OCI-LY1 (cell line): ENCODE results near the gene GMPR.

Source experiments
- H2AFZ ChIP-seq: fragments of 200-600 bp; sonication (generic), shearing (Covaris generic); 2 replicates; pipeline ENCODE4 v1.6.0; 2014; ENCODE audit warnings: antibody characterized with exemption, mild to moderate bottlenecking, low read length
- H3F3A ChIP-seq: fragments of 200-600 bp; sonication (generic), shearing (Covaris generic); 2 replicates; pipeline ENCODE4 v1.6.0; 2014; ENCODE audit warnings: mild to moderate bottlenecking, antibody characterized with exemption, low read length, moderate library complexity; ENCODE audit not compliant: insufficient read depth
- H3K27ac ChIP-seq: fragments of 200-600 bp; sonication (generic); 2 replicates; pipeline ENCODE4 v1.5.1; 2014; ENCODE audit warnings: low read length, mixed run types, mild to moderate bottlenecking, low read depth; ENCODE audit not compliant: poor library complexity, severe bottlenecking
- H3K27me3 ChIP-seq: fragments of 200-600 bp; sonication (generic); 2 replicates; pipeline ENCODE4 v1.6.0; 2014; ENCODE audit warnings: antibody characterized with exemption, mild to moderate bottlenecking, low read length, moderate library complexity; ENCODE audit not compliant: insufficient read depth
- H3K36me3 ChIP-seq: fragments of 200-600 bp; sonication (generic); 2 replicates; pipeline ENCODE4 v1.6.1; 2014; ENCODE audit warnings: mild to moderate bottlenecking, antibody characterized with exemption, low read length, moderate library complexity, mixed read lengths; ENCODE audit not compliant: insufficient read depth
- H3K4me1 ChIP-seq: fragments of 200-600 bp; sonication (generic); 2 replicates; pipeline ENCODE4 v1.5.1; 2014; ENCODE audit warnings: mild to moderate bottlenecking, low read length, moderate library complexity; ENCODE audit not compliant: insufficient read depth, severe bottlenecking
- H3K4me2 ChIP-seq: fragments of 200-600 bp; sonication (generic), shearing (Covaris generic); 2 replicates; pipeline ENCODE4 v1.6.1; 2014; ENCODE audit warnings: low read length
- H3K4me3 ChIP-seq: fragments of 200-600 bp; sonication (generic); 2 replicates; pipeline ENCODE4 v1.5.1; 2014; ENCODE audit warnings: low read length, low read depth, mild to moderate bottlenecking, mixed read lengths; ENCODE audit not compliant: poor library complexity, severe bottlenecking
- H3K79me2 ChIP-seq: fragments of 200-600 bp; shearing (Covaris generic); 2 replicates; pipeline ENCODE4 v1.6.1; 2016; ENCODE audit warnings: mixed run types, low read length, mixed read lengths; ENCODE audit not compliant: insufficient read depth
- H3K9ac ChIP-seq: fragments of 200-600 bp; sonication (generic), shearing (Covaris generic); 2 replicates; pipeline ENCODE4 v1.6.1; 2014; ENCODE audit warnings: mild to moderate bottlenecking, low read length, mixed read lengths
- H3K9me2 ChIP-seq: fragments of 200-600 bp; sonication (generic), shearing (Covaris generic); 2 replicates; pipeline ENCODE4 v1.6.1; 2014; ENCODE audit warnings: low read depth, mild to moderate bottlenecking, low read length, mixed read lengths
- H3K9me3 ChIP-seq: fragments of 200-600 bp; shearing (Covaris generic); 2 replicates; pipeline ENCODE4 v1.6.1; 2014; ENCODE audit warnings: low read length, mixed read lengths
- H4K20me1 ChIP-seq: fragments of 200-600 bp; sonication (generic), shearing (Covaris generic); 2 replicates; pipeline ENCODE4 v1.6.0; 2016; ENCODE audit warnings: mild to moderate bottlenecking, low read length; ENCODE audit not compliant: insufficient read depth
- EZH2 ChIP-seq: fragments of 200-600 bp; sonication (generic), shearing (Covaris generic); IDR thresholded peaks from 2 replicates; pipeline ENCODE4 v1.8.0; 2017; ENCODE audit warnings: borderline replicate concordance, mixed run types, mild to moderate bottlenecking, antibody characterized with exemption, low read length, moderate library complexity, mixed read lengths
- TF ChIP-seq, protein P1 (sequence below): fragments of 200-600 bp; sonication (generic), shearing (Covaris generic); IDR thresholded peaks from 2 replicates; pipeline ENCODE4 v1.5.1; 2017; ENCODE audit warnings: mild to moderate bottlenecking, antibody characterized with exemption, low read length, moderate library complexity, mixed read lengths

Gene GMPR

DNA sequence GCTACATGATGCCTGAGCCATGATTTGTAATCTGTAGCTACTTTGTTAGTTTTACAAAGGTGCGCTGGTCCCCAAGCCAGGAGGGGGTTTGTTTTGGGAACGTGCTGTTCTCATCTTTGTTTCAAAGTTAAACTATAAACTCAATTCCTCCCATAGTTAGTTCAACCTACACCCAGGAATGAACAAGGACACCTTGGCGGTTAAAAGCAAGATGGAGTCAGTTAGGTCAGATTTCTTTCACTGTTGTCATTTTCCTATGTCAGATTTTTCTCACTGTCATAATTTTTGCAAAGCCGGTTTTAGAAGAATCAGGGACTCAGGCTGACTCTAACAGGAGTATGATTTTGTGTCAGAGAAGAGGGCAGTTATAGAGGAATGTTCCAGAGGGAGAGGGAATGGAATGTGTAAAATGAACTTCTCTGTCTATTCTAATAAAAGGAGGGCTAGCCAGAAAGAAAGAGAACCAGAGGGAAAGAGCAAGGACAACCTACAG, 2.3 kb upstream of the GMPR start:
- Histone ChIP-seq H3K4me1 (no peaks in the 10 kb centered on the region), H3K79me2 (no peaks in the 10 kb centered on the region), H3F3A (no peaks in the 10 kb centered on the region), H3K36me3 (no peaks in the 10 kb centered on the region), H3K9ac (no peak overlapping the region), H3K27me3 (0 out of 2 replicates have a peak, but pooled peaks cover 6% of the 10 kb centered on the region), H3K9me2 (no peaks in the 10 kb centered on the region), H3K4me3 (no peak overlapping the region), H3K27ac (no peak overlapping the region), H4K20me1 (no peaks in the 10 kb centered on the region), H3K4me2 (no peak overlapping the region), H2AFZ (no peak overlapping the region), H3K9me3 (no peaks in the 10 kb centered on the region)
- no peak for TF ChIP-seq EZH2
- TF ChIP-seq, protein P1, sequence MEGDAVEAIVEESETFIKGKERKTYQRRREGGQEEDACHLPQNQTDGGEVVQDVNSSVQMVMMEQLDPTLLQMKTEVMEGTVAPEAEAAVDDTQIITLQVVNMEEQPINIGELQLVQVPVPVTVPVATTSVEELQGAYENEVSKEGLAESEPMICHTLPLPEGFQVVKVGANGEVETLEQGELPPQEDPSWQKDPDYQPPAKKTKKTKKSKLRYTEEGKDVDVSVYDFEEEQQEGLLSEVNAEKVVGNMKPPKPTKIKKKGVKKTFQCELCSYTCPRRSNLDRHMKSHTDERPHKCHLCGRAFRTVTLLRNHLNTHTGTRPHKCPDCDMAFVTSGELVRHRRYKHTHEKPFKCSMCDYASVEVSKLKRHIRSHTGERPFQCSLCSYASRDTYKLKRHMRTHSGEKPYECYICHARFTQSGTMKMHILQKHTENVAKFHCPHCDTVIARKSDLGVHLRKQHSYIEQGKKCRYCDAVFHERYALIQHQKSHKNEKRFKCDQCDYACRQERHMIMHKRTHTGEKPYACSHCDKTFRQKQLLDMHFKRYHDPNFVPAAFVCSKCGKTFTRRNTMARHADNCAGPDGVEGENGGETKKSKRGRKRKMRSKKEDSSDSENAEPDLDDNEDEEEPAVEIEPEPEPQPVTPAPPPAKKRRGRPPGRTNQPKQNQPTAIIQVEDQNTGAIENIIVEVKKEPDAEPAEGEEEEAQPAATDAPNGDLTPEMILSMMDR, result no peak

DNA sequence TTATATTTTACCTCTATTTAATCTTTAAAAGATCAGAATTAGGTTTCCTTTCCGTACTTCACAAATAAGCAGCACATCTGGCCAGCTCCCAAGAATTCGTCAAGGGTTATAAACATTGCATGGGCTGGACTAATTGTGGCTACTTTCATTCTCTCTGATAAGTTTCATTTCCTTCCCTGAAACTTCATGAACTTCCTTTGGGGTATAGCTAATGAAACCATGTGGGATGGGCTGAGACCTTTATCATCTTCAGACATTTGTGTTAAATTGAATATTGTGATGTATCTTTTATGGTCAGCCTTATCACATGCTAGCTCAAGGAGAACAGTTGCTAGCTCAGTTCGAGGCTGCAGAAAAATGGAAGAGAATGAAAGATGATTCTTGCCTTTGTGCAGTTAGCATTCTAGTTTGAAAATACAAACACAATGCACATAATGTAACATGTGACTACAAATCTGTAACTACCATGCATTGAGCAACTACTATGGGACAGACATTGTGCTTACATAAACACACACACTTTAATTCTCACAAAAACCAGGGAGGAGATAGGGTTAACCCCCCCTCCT, 1.7 kb upstream of the GMPR start:
- H3K9me3 ChIP-seq, result no peaks in the 10 kb centered on the region
- no peaks in the 10 kb centered on the region for H3K79me2 ChIP-seq
- no peak overlapping the region for H3K4me2 ChIP-seq
- no peaks in the 10 kb centered on the region for H4K20me1 ChIP-seq
- no peaks in the 10 kb centered on the region for H3K9me2 ChIP-seq
- H3F3A ChIP-seq, result no peaks in the 10 kb centered on the region
- no peak overlapping the region for H2AFZ ChIP-seq
- TF ChIP-seq, protein P1, result no peak
- TF ChIP-seq EZH2, result no peak
- 0 out of 2 replicates have a peak, but pooled peaks cover 6% of the 10 kb centered on the region for H3K27me3 ChIP-seq
- no peak overlapping the region for H3K27ac ChIP-seq
- no peaks in the 10 kb centered on the region for H3K36me3 ChIP-seq
- H3K4me3 ChIP-seq, result no peak overlapping the region
- H3K4me1 ChIP-seq, result no peaks in the 10 kb centered on the region
- no peak overlapping the region for H3K9ac ChIP-seq

DNA sequence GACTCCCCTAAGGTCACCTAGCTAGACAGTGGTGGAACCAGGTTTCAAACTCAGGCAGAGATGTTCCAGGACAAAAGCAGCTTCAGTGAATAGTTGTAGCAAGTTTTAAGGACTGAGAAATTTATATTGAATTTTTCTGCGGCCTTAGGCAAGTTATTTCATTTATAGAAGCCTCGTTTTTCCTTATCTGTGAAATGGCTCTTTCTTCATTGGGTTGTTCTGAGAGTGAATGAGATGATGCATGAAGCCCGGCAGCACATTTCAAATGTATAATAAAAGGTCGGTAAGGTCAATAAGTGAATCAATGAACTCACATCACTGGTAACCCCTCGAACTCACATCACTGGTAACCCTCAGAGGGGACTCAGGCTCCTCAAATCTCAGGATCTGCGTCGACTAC, 1.1 kb upstream of the GMPR start:
- Histone ChIP-seq H3K27me3 (0 out of 2 replicates have a peak, but pooled peaks cover 6% of the 10 kb centered on the region), H3F3A (no peaks in the 10 kb centered on the region), H3K4me3 (no peak overlapping the region), H3K4me1 (no peaks in the 10 kb centered on the region), H3K9ac (no peak overlapping the region), H3K36me3 (no peaks in the 10 kb centered on the region), H3K9me2 (no peaks in the 10 kb centered on the region), H3K27ac (no peak overlapping the region), H4K20me1 (no peaks in the 10 kb centered on the region), H3K4me2 (no peak overlapping the region), H3K79me2 (no peaks in the 10 kb centered on the region), H3K9me3 (no peaks in the 10 kb centered on the region), H2AFZ (no peak overlapping the region)
- TF ChIP-seq, protein P1, result no peak
- TF ChIP-seq EZH2, result no peak
